T follicular helper cell (primary cell): Measurements from ENCODE around the gene INAFM2.

ENCODE experiments used
- DNase-seq: peaks from one replicate; pipeline ENCODE4 v3.0.0-alpha.2; 2020; ENCODE audit warnings: low read depth

Gene INAFM2

GRCh38 chr15:40328176-40328575 is 4.7 kb downstream of the INAFM2 start:
- DNase-seq: no peak

GRCh38 chr15:40328751-40329150 is 5.3 kb downstream of the INAFM2 start:
- no peak for DNase-seq

DNA sequence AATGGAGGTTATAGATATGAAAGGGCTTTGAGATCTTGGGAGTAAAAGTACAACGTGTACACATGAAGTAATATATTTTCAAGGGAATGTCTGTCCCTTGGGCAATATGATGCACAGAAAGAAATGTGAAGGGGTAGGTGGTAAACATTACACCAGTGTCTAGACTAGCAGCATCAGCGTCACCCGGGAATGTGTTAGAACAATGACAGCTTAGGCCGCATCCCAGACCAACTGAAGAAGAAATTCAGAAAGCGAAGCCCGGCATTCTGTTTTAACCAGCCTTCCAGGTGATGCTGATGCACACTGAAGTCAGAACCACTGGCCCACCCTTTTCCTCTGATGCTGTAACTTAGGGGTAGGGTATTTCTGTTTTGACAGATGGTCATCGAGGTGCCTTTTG is 6.3 kb downstream of the INAFM2 start:
- DNase-seq: no peak

GRCh38 chr15:40330368-40330836 is 6.9 kb downstream of the INAFM2 start:
- DNase-seq: no peak

GRCh38 chr15:40331026-40331425 is 7.5 kb downstream of the INAFM2 start:
- no peak for DNase-seq

DNA sequence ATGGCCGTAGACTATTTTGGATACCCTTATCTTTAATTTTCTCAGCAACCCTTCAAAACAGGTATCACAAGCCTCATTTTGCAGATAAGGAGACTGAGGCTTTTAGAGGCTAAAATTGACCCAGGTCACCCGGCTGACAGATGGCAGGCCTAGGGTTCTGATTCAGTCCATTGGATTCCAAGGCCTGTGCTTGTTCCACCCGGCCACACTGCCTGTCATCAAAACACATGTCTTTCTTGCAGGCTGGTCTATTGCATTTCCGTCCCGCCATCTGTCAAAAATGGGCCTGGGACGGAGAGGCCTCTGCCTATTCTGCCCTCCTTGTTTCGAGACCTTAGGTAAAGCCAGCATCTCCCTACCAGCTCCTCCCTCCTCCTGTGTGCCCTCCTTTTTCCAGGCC is 8.1 kb downstream of the INAFM2 start:
- DNase-seq: no peak

DNA sequence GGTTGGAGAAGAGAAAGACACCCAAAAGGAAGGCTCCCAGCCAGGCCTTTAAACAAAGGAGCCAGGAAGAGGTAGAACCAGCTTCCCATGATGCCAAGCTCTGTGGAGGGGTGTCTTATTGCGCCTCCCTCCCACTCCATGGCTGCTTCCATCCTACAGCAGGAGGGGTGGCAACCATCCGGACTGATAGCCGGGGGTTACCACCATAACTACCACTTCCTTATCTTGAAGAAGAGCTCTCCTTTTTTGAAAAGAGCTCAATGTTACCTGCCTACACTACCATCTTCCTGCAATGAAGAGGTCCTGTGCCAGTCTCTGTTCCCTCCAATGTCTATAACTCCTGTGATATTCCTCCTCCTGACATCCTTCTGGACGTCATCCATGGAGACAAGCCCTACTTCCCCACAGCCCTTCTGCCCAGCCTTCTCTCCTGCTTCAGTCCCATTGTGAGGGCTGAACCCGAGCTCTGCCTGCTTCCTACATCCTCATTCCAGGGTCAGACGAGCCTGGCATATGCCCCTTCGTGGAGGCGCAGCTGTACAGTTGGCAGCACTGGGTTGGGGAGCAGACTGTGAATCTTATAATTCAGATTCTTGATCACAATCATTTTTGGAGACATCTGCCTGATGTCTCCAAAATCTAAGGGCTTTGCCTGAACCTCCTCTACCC is 8.8 kb downstream of the INAFM2 start:
- DNase-seq: no peak

DNA sequence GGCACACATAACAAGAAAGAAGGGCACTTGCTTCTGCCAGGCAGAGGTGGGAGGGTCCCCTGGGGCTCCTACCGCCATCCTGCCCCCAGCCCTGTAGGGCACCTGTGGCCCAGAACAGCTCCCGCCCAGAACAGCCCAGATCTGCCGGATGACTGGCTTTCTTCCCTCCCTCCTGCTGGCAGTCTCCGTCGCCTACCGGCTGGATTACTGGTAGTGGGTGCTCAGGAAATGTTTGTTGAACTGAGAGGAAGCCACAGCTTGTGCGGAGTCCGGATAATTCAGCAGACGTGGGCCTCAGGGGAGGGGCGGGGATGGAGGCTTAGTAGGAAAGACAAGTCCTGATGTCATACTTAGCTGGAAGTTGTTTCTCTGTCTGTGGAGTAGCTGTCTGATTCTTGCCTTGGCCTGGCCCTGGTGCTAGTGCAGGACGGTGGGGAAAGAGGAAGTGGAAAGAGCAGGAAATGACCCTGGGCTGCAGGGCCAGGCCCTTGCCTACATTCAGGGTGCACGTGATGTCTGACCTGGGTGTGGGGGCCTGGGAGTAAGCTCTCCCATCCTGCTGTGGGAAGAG is 10.5 kb downstream of the INAFM2 start:
- DNase-seq: no peak

GRCh38 chr15:40334541-40334940 is 11.0 kb downstream of the INAFM2 start:
- DNase-seq: no peak

DNA sequence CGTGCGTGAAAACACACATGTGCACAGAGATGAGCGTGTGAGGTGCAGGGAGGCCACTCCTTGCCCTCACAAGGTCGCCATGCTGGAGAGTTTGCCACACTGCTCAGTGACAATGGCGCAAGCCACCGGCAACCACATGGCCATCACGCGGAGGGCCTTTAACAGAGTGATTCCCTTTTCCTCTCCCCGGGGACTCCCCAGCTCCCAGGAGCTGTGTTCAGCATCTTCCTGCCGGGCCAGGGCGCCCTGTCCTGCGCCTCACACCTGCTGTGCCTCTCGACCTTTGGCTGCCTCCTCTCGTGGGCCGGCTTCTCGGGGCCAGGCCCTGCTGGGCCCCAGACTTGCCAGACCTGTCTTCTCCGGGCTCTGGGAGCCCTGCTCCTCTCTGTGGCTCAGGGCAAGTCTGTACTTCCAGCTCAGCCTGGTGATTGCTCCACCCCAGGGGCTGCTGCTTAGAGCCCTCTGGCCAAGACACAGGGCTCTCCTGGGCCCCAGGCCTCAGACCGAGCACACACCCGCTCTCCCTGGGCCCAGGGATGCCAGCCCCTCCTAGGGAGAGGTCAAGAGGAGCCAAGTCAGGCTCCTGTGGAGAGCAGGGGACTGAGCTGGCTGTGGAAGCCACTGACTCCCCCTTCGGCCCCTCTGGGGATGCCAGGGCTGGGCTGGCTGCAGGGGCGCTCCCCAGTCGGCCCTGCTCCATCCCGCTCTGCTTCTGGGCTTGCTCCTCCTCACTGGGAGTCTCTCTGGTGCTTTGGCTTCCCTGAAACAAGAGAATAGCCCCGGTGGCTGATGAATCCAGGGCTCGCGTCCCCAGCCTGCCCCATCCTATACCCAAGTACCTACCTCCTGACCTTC is 11.7 kb downstream of the INAFM2 start:
- no peak for DNase-seq

DNA sequence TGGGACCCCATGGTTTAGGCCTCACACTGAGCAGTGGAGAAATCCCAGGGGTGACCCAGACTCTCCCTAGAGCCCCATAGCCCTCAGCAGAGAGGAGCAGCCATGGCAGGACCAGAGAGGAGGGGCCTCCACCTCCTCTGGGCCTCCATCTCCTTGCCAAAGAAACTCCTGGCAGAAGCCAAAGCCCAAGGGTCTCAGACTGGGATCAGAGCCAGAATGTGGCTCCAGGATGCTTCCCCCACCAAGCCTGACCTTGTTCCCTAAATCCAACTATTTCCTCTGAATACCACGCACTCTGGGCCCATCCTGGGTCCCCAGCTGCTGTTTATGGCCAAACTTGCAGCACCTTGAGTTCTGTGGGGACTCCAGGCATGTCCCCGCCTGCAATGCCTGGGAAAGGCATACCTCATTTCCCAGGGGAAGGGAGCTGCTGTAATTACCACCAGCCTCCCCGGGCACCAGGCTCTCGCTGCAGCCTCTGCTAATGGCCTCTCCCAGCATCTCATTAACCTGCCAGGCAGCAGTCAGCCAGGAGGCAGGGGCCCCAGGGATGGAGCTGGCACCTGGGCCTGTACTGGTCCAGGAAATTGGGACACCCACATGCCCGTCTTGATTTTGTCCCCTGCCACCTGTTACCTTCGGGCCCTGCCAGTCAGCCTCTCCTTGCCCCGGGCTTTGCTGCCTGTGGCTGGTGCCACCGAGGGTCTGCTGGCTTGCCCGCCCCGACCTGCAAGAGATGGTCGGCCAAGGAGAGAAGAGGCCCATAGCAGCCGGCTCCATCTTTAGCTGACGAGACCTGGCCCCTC is 12.6 kb downstream of the INAFM2 start:
- no peak for DNase-seq

GRCh38 chr15:40336744-40337122 is 13.2 kb downstream of the INAFM2 start:
- no peak for DNase-seq

DNA sequence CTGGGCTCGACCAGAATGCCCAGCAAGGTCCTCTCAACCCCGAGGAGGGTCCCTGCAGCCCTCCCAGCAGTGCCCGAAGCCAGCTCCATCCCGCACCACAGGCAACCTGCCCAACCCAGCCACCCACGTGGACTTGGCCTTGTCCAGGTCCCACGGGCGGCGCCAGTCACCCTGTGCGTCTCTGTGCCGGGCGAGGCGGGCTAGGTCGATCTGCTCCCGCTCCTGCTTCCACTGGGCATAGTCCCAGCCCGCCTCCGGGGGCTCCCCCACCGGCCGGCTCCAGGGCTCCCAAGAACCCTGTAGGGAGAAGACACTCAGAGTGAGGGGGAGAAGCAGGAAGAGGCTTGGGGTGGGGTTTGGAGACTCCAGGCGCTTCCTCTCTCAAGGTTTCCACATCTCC is 14.1 kb downstream of the INAFM2 start:
- DNase-seq: no peak

- DNase-seq: peak; percentile 66
These were observed 14.7 kb downstream of the INAFM2 start for GRCh38 chr15:40338041-40338657.

- DNase-seq: no peak
These were observed 15.6 kb downstream of the INAFM2 start for GRCh38 chr15:40338921-40339620.

DNA sequence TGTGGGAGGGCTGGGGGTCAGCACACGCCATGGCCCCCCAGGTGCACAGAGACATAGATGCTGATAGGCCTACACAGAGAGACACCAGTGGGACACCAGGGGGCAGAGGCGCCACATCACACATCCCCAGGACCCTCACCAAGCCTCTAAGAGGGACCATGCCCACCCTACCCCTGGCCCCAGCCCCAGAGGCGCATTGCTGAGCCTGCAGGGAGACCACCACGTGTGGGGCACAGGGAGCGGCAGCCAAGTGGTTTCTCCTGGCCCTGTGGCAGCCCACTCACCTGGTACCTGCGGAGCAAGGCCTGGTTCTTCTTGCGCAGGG is 16.1 kb downstream of the INAFM2 start:
- DNase-seq: no peak

DNA sequence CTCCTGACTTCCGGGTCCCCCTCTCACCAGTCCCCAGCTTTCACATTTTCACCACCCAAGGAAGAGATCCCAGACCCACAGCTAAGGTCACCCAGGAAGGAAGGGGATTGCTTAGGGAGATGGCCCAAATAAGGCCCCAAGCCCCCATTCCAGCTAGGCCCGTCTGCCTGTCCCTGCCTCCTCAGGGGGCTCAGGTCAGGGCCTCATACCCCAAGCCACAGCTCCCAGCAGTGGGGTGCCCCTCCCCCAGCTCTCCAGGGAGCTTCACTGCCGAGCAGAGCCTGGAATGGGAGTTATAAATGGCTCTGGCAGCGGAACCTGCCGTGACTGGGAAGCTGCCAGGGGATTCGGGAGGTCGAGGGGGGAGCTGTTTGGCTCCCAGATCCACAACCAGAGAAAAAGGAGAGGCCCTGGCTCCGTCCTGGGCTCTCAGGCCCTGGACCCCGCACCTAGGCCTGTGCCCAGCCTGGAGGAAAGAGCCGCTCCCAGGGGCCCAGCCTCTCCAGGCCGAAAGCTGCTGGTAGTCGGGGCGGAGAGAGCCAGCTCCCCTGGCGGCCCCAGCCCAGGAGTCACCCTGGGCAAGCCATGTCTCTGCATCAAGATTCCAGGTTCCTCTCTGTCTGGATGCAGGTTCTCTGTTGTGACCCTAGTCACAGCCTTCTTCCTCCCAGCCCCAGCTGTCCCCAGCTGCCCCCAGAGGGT is 16.7 kb downstream of the INAFM2 start:
- no peak for DNase-seq

- no peak for DNase-seq
These were observed 17.4 kb downstream of the INAFM2 start, which contains the start of gene CCDC9B for GRCh38 chr15:40340740-40341400. Gene CCDC9B (minus strand): TSS chr15:40340939. CDS start chr15:40340819, 120 bp downstream.

- DNase-seq: no peak
These were observed 19.2 kb downstream of the INAFM2 start for GRCh38 chr15:40342416-40343320.
